GM08714 (cell line): ENCODE results near the gene CUEDC1.
A peak's percentile ranks its signal among the peaks of the same experiment; 100 is the strongest.

Experiments used
- H3K4me3 ChIP-seq: fragments of 200-500 bp; sonication (Bioruptor generic); 2 replicates; pipeline ENCODE4 v1.5.1; 2014; ENCODE audit warnings: mild to moderate bottlenecking, low read length, inconsistent platforms
- ZNF274 ChIP-seq: IDR thresholded peaks from 2 replicates; pipeline ENCODE4 v1.6.1; 2012; ENCODE audit warnings: mild to moderate bottlenecking, low read depth, low read length

CUEDC1 gene, protein sequence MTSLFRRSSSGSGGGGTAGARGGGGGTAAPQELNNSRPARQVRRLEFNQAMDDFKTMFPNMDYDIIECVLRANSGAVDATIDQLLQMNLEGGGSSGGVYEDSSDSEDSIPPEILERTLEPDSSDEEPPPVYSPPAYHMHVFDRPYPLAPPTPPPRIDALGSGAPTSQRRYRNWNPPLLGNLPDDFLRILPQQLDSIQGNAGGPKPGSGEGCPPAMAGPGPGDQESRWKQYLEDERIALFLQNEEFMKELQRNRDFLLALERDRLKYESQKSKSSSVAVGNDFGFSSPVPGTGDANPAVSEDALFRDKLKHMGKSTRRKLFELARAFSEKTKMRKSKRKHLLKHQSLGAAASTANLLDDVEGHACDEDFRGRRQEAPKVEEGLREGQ

DNA sequence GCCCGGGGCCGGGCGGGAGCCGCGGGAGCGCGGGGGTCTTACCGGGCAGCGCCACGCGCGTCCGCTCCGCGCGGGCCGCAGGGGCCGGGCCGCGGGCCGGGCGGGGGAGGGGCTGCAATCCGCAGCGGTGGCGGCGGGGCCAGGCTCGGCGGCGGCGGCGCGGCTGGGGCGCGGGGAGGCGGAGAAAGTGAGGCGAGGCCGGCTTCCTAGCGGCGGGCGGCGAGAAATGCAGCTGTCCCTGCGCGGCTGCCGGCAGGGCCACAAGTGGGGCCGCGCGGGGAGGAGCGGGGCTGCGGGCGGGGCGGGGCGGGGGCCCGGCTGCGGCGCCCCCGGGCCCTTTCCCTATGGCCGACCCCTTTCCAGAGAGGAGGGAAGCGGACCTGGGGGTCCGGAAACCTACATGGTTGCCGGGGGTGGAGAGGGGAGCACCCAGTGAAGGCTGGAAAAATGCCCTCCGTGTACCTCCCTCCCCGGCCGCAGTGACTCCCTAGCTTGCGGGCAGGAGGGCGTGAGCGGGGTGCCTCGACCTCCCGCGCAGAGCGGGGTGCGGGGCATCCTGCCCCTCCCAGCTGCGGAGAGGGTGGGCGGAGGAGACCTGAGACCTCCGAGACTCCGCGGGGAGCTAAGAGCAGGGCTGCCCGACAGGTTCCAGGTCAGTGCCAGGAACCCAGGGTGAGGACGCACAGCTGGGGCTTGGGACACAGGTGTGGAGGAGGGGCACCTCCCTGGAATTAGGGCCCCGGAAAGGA lies at the start of gene CUEDC1:
CUEDC1 (minus strand) TSS at position 230 of the 749 bp plus-strand sequence. CDS start 69,848 bp downstream, outside the sequence.
- H3K4me3 ChIP-seq: peak within 1 kb of the TSS; percentile 10
- no peak for TF ChIP-seq ZNF274

DNA sequence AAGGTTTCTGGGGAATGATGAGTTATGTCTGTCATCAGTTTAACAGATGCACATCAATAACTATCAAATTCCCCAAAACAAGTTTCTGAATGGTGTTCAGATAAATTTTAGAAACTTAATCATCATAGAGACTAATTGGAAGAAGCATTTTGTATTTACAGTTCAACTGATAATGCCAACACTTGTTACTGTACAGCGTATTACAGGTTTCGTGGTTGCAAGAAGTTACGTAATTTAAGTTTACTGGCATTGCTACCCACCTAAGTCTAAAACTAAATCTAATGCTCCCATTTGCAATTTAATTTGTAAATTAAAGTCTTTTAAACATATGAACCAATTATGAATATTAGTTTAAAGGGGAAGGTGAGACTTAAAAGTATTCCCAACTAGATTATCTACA lies 48.8 kb upstream of the CUEDC1 start:
- H3K4me3 ChIP-seq: 0 out of 2 replicates have a peak overlapping the region, but pooled peaks have one; percentile 32
- TF ChIP-seq ZNF274: no peak

DNA sequence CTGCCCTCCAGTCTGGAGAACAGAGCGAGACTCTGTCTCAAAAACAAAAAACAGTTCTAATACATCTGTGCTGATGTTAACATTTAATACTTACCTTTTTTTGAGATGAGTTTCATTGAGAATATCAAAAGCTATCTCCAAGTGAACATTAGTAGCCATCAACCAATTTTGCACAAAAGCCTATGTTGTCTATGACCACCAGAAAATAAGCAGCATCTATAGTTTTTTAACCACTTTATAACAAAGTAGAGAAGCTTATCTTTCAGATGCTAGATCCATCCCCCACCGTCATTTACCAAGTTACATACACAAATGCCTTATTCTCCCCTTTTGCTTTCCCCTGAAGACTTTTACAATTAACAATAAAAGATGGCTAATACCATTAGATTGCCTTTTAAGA lies 47.8 kb upstream of the CUEDC1 start:
- no peak for TF ChIP-seq ZNF274
- no peak overlapping the region for H3K4me3 ChIP-seq

DNA sequence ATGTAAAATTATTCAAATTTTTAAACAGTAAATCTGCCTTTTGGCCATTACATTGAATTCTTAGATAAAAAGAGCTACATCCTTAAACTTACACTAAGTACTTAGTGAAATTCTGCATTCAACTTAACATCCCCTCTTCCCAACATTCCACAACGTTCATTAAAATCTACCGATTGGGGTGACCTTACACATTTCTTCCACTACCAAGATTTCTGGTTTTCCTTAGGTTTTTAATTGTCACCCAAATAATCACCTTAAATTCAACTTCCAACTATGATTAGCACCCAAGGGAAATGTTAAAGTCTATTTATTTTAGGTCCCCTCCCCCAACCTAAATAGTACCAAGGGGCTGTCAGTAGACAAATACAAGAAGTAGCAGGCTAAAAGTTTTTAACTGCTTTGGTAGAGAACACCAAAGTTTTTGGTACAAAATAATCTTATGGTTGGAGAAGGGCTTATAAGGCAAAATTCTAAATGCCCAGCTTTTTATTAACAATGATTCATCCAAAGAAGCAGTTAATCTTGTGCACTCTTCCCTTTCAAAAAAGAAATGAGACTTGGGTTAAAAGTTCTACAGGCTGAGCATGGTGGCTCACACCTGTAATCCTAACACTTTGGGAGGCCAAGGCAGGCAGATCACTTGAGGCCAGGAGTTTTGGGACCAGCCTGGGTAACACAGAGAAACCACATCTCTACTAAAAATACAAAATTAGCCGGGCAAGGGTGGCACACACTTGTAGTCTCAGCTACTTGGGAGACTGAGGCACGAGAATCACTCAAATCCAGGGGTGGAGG lies 47.1 kb upstream of the CUEDC1 start:
- no peak for TF ChIP-seq ZNF274
- no peak overlapping the region; the same call in 1 of the 2 replicates for H3K4me3 ChIP-seq

DNA sequence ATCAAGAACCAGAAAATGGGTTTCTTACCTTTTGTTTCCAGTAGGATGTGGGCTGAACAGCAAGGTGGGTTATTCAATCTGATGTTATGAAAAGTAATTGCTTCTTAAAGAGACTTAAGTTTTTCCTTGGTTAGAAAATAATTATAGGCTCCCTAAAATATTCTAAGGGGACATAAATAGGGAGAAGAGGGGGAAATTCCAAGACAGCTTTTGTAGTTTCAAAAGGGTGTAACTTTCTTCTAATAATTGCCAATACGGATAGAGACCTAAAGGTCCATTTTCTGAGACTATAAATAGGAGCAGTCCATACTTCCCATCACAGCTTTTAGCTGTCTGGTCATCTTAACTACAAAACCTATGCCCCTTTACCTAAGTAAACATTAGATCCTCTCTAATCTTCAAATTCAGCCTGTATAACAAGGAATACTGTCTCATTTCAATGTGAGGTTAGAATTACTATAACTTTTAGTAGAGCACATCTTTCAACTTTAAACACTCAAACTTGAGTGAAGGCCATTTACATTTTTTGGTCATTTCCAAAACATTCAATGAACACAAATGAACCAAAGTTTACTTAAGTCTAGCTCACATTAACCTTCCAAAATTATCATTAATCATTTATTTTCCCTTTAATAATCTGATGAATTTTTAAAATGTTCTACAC lies 46.4 kb upstream of the CUEDC1 start:
- H3K4me3 ChIP-seq: no peak overlapping the region
- TF ChIP-seq ZNF274: no peak

DNA sequence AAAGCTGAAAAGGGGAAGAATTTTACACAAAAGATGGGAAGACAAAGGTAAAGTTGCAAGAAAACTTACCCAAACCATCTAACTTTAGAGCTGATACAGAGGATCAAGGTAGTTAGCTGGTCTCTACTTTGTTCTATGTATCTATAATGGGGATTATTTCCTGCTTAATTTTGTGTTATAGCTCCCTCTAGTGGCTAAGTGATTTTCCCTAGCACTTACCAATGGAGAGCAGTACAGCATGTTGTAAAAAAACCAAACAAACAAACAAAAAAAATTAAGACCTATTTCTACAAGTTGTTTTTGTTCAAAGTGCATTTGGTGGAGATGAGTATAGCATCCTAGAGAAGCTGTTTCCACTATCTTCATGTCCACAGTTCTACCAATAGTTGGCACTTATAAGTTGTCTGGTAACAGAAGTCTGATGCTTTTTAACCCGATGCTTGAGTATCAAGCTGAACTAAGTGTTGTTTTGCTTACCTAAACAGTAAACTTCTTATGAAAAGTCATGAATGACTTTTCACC lies 44.3 kb upstream of the CUEDC1 start:
- TF ChIP-seq ZNF274: no peak
- H3K4me3 ChIP-seq: no peak overlapping the region

DNA sequence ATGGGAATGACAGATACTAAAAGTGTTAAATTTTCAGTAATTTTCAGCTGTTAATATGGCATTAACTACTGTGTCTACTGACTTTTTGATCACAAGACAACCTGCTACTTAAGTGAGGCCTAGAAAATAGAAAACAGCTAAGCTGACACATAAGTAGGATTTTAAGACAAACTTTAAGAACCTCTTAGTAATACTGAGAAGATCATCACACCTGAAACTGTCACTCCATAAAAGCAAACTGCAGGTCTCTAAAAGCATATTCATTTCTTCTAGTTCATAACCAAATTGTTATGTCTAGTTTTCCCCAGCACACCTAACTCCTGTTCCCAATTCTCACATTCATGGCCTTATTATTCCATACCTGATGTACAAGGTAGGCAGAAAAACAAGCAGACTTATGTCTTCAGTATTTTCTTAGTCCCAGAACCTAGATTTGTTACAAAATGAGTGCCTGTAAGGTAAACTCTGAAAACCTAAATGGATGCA lies 43.8 kb upstream of the CUEDC1 start:
- no peak overlapping the region for H3K4me3 ChIP-seq
- no peak for TF ChIP-seq ZNF274

DNA sequence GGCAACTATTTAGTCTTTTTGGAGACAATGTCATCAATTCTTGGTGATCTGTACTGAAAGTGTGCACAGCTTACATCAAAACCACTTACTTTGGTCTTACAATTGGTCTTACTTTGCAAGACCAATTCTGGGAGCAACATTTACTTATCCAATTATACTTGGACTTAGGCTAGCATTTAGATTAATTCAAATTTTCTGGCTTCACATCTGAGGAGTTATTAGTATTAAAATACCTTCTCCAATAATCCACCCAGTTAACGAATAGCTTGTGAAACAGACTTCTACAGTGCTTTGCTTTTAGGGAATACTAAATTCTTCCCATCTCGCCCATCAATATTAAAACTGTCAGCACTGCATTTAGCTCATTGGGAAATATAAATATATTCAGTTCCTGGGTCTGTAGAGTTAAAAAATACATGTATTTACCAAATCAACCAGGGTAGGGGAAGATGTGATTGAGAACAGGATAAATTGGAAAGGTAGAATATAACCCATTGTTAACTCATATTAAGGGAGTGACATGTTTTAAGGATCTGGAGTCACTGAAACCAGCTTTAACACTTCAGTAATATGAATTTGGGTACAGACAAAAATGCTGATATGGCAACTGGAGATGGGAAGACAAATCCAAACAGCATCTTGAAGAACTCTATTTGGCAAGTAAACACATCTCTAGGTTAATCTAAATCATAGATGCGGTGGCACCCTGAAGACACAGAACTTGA lies 42.0 kb upstream of the CUEDC1 start:
- H3K4me3 ChIP-seq: no peak overlapping the region
- no peak for TF ChIP-seq ZNF274

DNA sequence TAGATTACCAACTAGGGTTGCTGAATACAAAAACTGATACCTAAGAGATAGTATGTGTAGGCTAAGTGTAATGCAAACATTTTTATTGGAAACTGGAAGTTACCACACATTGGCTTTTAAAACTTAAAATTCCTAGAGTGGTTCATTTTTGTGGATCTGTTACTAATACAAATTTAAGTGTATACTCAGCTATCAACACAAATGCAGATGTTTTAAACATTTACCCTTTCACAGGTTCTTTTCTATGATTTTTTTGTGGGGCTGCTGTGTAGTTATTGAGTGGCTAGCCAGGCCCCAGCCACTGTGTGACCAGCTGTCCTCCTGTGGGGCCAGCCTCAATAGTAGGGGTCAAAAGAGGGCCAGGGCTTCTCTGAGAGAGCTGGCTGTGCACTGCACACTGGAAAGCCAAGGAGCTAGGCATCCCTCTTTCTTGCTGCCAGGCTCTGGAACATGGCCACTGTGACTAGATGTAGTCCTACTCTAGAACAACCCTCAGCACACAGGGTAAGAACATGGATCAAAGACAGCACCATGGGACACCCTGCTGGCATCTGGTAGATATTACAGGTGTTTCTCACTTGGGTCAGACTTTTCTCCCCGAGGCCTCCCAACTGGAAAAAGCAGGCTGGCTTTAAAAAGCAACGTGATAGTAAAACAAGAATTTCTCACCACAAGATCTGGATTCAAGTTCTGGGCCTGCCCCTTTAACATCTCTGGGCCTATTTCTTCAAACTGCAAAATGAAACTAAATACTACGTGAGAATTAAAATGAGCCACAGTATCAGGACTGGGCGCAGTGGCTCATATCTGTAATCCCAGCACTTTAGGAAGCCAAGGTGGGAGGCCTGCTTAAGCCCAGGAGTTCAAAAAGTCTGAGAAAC lies 40.1 kb upstream of the CUEDC1 start:
- no peak for TF ChIP-seq ZNF274
- no peak overlapping the region for H3K4me3 ChIP-seq

DNA sequence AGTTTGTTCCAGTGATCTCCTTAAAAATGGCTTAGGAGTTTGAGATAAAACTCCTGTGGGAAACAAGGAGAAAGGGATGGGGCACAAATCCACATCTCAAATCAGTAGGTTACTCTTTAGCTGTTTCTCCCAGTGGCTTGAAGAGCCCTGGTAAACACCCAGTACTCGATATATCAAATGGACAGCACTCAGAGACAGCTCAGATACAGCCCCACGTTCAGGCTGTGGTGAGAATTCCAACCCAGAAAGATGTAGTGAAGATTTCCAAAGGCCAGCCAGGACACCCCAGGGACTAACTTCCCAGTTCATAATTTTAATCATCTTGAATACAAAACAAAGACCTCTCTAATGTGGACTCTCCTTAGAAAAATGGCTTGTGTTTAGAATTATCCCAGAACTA lies 39.2 kb upstream of the CUEDC1 start:
- TF ChIP-seq ZNF274: no peak
- no peak overlapping the region for H3K4me3 ChIP-seq

DNA sequence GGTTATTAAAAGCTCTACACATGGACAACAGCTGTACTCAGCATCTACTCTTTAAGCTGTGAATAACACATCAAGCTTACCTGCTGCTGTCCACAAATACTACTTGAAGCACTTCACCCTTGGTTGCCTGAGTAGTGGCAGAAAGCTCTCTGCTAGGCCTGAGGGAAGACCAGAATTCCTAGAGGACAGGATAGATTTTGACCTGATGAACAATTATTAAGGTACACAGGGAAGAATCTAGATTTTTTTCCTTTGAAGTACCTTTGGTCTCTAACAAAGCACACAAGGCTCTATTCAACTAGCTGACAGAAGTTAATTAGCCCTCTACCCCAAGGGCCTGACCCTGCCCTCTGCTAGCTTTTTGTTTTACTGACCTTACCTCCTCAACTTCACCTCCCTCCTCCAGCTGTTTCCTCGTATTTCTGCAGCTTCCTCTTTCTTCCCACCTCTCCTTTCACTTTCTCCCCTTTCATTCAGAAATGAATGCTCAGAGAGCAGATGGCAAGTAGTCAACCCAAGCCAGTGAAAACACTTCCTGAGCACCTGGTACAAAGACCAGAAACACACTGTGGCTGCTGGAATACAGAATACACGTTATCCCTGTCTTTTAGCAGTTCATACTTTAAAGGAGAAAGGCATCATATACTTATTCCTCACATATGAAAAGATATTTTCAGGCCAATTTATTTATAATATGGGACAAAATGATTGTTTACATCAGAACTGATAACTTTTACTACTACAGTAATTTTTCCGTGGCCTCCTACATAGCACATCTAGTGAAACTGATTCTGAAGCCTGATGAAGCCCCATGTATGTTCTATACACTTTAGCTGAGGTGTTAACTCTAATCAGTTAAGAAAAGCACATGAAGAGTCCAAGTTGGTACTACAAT lies 38.5 kb upstream of the CUEDC1 start:
- no peak overlapping the region for H3K4me3 ChIP-seq
- TF ChIP-seq ZNF274: no peak
